Measurements from ENCODE around the gene GJA1.

GRCh38 chr6:121439926-121440325, 4.5 kb downstream of the GJA1 start:
- no peak for TF ChIP-seq EZH2phosphoT487 (IDR thresholded peaks at IDR 0.05; ENCODE audit: borderline replicate concordance)
- TF ChIP-seq, protein P1, sequence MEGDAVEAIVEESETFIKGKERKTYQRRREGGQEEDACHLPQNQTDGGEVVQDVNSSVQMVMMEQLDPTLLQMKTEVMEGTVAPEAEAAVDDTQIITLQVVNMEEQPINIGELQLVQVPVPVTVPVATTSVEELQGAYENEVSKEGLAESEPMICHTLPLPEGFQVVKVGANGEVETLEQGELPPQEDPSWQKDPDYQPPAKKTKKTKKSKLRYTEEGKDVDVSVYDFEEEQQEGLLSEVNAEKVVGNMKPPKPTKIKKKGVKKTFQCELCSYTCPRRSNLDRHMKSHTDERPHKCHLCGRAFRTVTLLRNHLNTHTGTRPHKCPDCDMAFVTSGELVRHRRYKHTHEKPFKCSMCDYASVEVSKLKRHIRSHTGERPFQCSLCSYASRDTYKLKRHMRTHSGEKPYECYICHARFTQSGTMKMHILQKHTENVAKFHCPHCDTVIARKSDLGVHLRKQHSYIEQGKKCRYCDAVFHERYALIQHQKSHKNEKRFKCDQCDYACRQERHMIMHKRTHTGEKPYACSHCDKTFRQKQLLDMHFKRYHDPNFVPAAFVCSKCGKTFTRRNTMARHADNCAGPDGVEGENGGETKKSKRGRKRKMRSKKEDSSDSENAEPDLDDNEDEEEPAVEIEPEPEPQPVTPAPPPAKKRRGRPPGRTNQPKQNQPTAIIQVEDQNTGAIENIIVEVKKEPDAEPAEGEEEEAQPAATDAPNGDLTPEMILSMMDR (conservative IDR thresholded peaks at IDR 0.05; ENCODE audit: low read length), result no peak
